PC-9 (cell line): Measurements from ENCODE around the gene PCDH9.

ENCODE experiments used
- CTCF ChIP-seq: fragments of 200-600 bp; sonication (generic); conservative IDR thresholded peaks from 2 replicates; pipeline ENCODE4 v1.6.1; 2017; ENCODE audit warnings: mixed run types, antibody characterized with exemption, mild to moderate bottlenecking, moderate library complexity
- EZH2 ChIP-seq: fragments of 200-600 bp; sonication (generic); IDR thresholded peaks from 2 replicates; pipeline ENCODE4 v1.8.0; 2017; ENCODE audit warnings: antibody characterized with exemption, low read depth

DNA sequence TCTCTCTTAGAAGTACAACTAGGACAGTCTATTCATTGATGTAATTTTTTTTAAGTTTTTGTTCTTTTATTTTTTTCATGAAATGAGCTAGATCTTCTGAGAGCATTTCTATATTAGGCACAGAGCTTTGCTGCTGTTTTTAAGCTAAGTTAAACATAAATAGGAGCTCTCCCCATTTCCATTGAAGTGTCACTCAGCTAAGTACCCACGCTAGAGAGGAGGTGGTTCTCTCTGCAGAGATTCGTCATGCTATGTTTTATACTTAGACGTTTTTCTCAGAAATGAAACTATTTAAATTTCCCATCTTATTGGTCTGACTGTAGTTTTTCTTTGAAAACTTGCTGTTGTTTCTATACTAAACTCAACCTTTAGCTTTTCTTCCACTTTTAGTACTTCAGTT lies 271.5 kb downstream of the PCDH9 start:
- TF ChIP-seq CTCF (no peak), EZH2 (no peak)
